ENCODE data around the gene GRAMD1B.

DNA sequence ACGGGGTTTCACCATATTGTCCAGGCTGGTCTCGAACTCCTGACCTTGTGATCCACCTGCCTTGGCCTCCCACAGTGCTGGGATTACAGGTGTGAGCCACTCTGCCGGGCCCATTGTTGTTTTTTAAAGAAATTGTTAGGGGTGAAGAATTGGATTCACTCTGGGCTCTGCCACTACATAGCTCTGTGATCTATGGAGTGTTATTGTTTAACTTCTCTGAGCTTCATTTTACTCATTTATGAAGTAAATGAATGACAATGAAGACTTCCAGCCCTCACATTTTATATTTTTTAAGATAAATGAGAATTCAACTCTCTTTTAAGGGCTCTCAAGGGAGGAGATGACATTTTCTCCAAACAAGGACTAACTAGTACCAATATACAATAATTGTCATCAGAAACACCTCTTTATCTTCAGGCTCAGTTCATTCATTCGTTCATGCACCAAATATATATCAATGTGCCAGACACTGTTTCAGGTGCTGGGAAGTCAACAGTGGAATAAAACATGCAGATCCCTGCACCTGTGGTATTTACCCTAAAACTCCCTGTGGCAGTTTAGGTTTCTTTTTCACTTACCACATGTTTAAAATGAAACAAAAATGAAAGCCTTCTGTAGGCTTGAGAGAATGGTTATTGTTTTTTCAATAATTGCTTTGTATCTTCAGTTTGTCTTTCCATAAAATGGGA, 23.5 kb upstream of the GRAMD1B start:
- no peak for TF ChIP-seq CTCF (IDR thresholded peaks at IDR 0.05)
- TF ChIP-seq POLR2A (IDR thresholded peaks at IDR 0.05): no peak
